H9 (cell line): Measurements from ENCODE around the gene CCDC110. TPM values are rescaled to one million over a fixed set of nuclear protein-coding genes. Genes with fewer than 3 reads are reported as not detected.

ENCODE experiments used
- DNase-seq: peaks from one replicate; pipeline ENCODE4 v3.0.0-alpha.2; 2017
- H2AFZ ChIP-seq: one replicate; pipeline ENCODE4 v1.6.1; 2013; ENCODE audit warnings: mild to moderate bottlenecking, low read length, control low read depth, moderate library complexity
- H2AK5ac ChIP-seq: 2 replicates; pipeline ENCODE4 v1.6.1; 2013; ENCODE audit warnings: low read length, control low read depth, mixed read lengths; ENCODE audit not compliant: insufficient read length
- H2BK120ac ChIP-seq: one replicate; pipeline ENCODE4 v1.6.1; 2013; ENCODE audit warnings: low read depth, mild to moderate bottlenecking, low read length, control low read depth, inconsistent platforms; ENCODE audit not compliant: poor library complexity, severe bottlenecking
- H2BK12ac ChIP-seq: 2 replicates; pipeline ENCODE4 v1.6.1; 2013; ENCODE audit warnings: low read length, control low read depth, mixed read lengths, low read depth; ENCODE audit not compliant: insufficient read length
- H2BK15ac ChIP-seq: 2 replicates; pipeline ENCODE4 v1.6.1; 2013; ENCODE audit warnings: low read depth, low read length, control low read depth
- H2BK20ac ChIP-seq: one replicate; pipeline ENCODE4 v1.6.1; 2013; ENCODE audit warnings: low read depth, mild to moderate bottlenecking, low read length, control low read depth, inconsistent platforms; ENCODE audit not compliant: poor library complexity, severe bottlenecking
- H2BK5ac ChIP-seq: 2 replicates; pipeline ENCODE4 v1.6.1; 2013; ENCODE audit warnings: low read length, control low read depth, mixed read lengths; ENCODE audit not compliant: insufficient read length
- H3K14ac ChIP-seq: 2 replicates; pipeline ENCODE4 v1.6.1; 2013; ENCODE audit warnings: low read length, control low read depth; ENCODE audit not compliant: insufficient read depth
- H3K18ac ChIP-seq: 2 replicates; pipeline ENCODE4 v1.6.1; 2013; ENCODE audit warnings: low read depth, mild to moderate bottlenecking, mixed read lengths, low read length, control low read depth; ENCODE audit not compliant: insufficient read length
- H3K23ac ChIP-seq: 2 replicates; pipeline ENCODE4 v1.6.1; 2013; ENCODE audit warnings: low read length, control low read depth, mixed read lengths, low read depth; ENCODE audit not compliant: insufficient read length
- H3K23me2 ChIP-seq: 2 replicates; pipeline ENCODE4 v1.6.1; 2013; ENCODE audit warnings: low read depth, mild to moderate bottlenecking, mixed read lengths, low read length, control low read depth; ENCODE audit not compliant: insufficient read length, poor library complexity, severe bottlenecking
- H3K27ac ChIP-seq: 2 replicates; pipeline ENCODE4 v1.5.1; 2013; ENCODE audit warnings: low read length, control low read depth, mixed read lengths, low read depth; ENCODE audit not compliant: insufficient read length
- H3K27me3 ChIP-seq: 2 replicates; pipeline ENCODE4 v1.6.1; 2013; ENCODE audit warnings: low read length, control low read depth, inconsistent platforms; ENCODE audit not compliant: insufficient read depth
- H3K4ac ChIP-seq: 2 replicates; pipeline ENCODE4 v1.6.1; 2013; ENCODE audit warnings: low read depth, mild to moderate bottlenecking, control low read depth, inconsistent platforms, low read length, moderate library complexity
- H3K4me1 ChIP-seq: 2 replicates; pipeline ENCODE4 v1.6.1; 2013; ENCODE audit warnings: low read length, control low read depth, inconsistent platforms; ENCODE audit not compliant: insufficient read depth
- H3K4me2 ChIP-seq: 2 replicates; pipeline ENCODE4 v1.6.1; 2013; ENCODE audit warnings: low read length, control low read depth, mixed read lengths; ENCODE audit not compliant: insufficient read length, insufficient read depth
- H3K56ac ChIP-seq: 2 replicates; pipeline ENCODE4 v1.6.1; 2013; ENCODE audit warnings: low read depth, mild to moderate bottlenecking, mixed read lengths, low read length, control low read depth; ENCODE audit not compliant: insufficient read length
- H3K79me1 ChIP-seq: 2 replicates; pipeline ENCODE4 v1.6.1; 2013; ENCODE audit warnings: low read depth, mild to moderate bottlenecking, moderate library complexity, low read length, control low read depth, inconsistent platforms; ENCODE audit not compliant: insufficient read depth, poor library complexity, severe bottlenecking
- H3K79me2 ChIP-seq: 2 replicates; pipeline ENCODE4 v1.6.1; 2013; ENCODE audit warnings: low read length, control low read depth, inconsistent platforms; ENCODE audit not compliant: insufficient read depth
- H3K9ac ChIP-seq: 2 replicates; pipeline ENCODE4 v1.6.1; 2013; ENCODE audit warnings: low read length, control low read depth, mixed read lengths; ENCODE audit not compliant: insufficient read length; ENCODE audit errors: extremely low read depth
- H3K9me3 ChIP-seq: one replicate; pipeline ENCODE4 v1.6.1; 2013; ENCODE audit warnings: low read depth, low read length, inconsistent platforms; ENCODE audit not compliant: control insufficient read depth
- H3T11ph ChIP-seq: one replicate; pipeline ENCODE4 v1.6.1; 2013; ENCODE audit warnings: mild to moderate bottlenecking, low read length, control low read depth, inconsistent platforms
- H4K20me1 ChIP-seq: one replicate; pipeline ENCODE4 v1.6.1; 2013; ENCODE audit not compliant: control insufficient read depth, insufficient read length, insufficient read depth
- H4K5ac ChIP-seq: 2 replicates; pipeline ENCODE4 v1.6.1; 2013; ENCODE audit warnings: low read depth, mild to moderate bottlenecking, mixed read lengths, low read length, control low read depth; ENCODE audit not compliant: insufficient read length
- H4K8ac ChIP-seq: replicated peaks from 2 replicates; pipeline ENCODE4 v1.6.1; 2013; ENCODE audit warnings: low read length, control low read depth, mixed read lengths, low read depth; ENCODE audit not compliant: insufficient read length
- H4K91ac ChIP-seq: 2 replicates; pipeline ENCODE4 v1.6.1; 2013; ENCODE audit warnings: low read depth, mild to moderate bottlenecking, moderate library complexity, mixed read lengths, low read length, control low read depth; ENCODE audit not compliant: insufficient read length
- H3K27ac Mint-ChIP-seq, 3 experiments: 2 replicates in 2 of 3; 3 replicates in 1 of 3; pipeline ENCODE4 v1.8.0; 2020 to 2021; ENCODE audit warnings: mixed read lengths in 3 of 3, mild to moderate bottlenecking in 1 of 3, moderate library complexity in 1 of 3
- H3K27me3 Mint-ChIP-seq: 2 replicates; pipeline ENCODE4 v1.8.0; 2021; ENCODE audit warnings: low read depth, mild to moderate bottlenecking, moderate library complexity, mixed read lengths
- H3K36me3 Mint-ChIP-seq, 3 experiments: 2 replicates in 2 of 3; 3 replicates in 1 of 3; pipeline ENCODE4 v1.8.0; 2020 to 2021; ENCODE audit warnings: low read depth in 3 of 3, mixed read lengths in 3 of 3; ENCODE audit not compliant: insufficient read depth in 1 of 3
- H3K4me1 Mint-ChIP-seq, 2 experiments: 2 replicates each; pipeline ENCODE4 v1.8.0; 2020; ENCODE audit warnings: mixed read lengths in 2 of 2
- H3K4me3 Mint-ChIP-seq, 2 experiments: 2 replicates in 1 of 2; 3 replicates in 1 of 2; pipeline ENCODE4 v1.8.0; 2020 to 2021; ENCODE audit warnings: mild to moderate bottlenecking in 2 of 2, mixed read lengths in 2 of 2, moderate library complexity in 1 of 2
- H3K9me3 Mint-ChIP-seq, 2 experiments: 2 replicates in 1 of 2; 3 replicates in 1 of 2; pipeline ENCODE4 v1.8.0; 2020; ENCODE audit warnings: mild to moderate bottlenecking in 2 of 2, mixed read lengths in 2 of 2, moderate library complexity in 1 of 2
- WGBS: extraction: QIAGEN DNeasy Blood & Tissue Kit; methylation state at CpG from one replicate; pipeline ENCODE4 v1.1.7; 2013; ENCODE audit warnings: missing lambda C conversion rate, low lambda C conversion rate, mixed read lengths; ENCODE audit not compliant: insufficient read length; ENCODE audit errors: extremely low coverage; 5-methylcytosine and 5-hydroxymethylcytosine counted together
- total RNA-seq: library from RNA; stranded (reverse); gene quantifications from 2 replicates; pipeline ENCODE4 v1.2.1, GENCODE V29; 2021
- TF ChIP-seq, protein P1 (sequence below): fragments of 200-600 bp; sonication (generic); conservative IDR thresholded peaks from 3 replicates; pipeline ENCODE4 v1.8.0; 2021; ENCODE audit warnings: antibody characterized with exemption, mild to moderate bottlenecking

The CCDC110 gene
- total RNA-seq, 1 experiment from 2014 or later = 2.3 TPM

DNA sequence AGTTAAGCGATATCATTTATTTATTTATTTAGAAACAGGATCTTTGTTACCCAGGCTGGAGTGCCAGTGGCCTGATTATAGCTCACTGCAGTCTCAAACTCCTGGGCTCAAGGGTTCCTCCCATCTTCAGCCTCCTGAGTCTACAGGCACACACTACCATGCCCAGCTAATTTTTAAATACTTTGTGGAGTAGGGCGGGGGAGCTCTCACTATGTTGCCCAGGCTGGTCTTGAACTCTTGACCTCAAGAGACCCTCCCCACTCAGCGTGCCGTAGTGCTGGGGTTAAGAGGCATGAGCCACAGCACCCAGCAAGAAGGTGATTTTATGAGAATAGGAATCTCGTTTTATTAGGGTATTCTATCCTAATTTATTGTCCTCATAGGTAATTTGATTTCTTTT is 41.9 kb downstream of the CCDC110 start:
- Histone ChIP-seq H3K27me3 (no peaks in the 10 kb centered on the region), H2BK12ac (no peak overlapping the region), H4K5ac (no peak overlapping the region), H3K4me1 (no peaks in the 10 kb centered on the region; the same call in 1 of the 2 replicates), H2BK5ac (no peak overlapping the region), H3K27ac (no peak overlapping the region), H2AFZ (no peak overlapping the region), H3K79me1 (no peaks in the 10 kb centered on the region), H3K9me3 (no peaks in the 10 kb centered on the region), H3T11ph (no peak overlapping the region), H4K20me1 (no peaks in the 10 kb centered on the region), H3K18ac (no peak overlapping the region), H3K4me2 (no peak overlapping the region), H3K9ac (no peak overlapping the region), H3K23ac (no peak overlapping the region), H2BK15ac (no peak overlapping the region), H3K14ac (no peak overlapping the region), H3K56ac (no peak overlapping the region), H3K4ac (no peak overlapping the region), H3K79me2 (no peaks in the 10 kb centered on the region), H2BK120ac (no peak overlapping the region), H3K23me2 (peaks cover 5% of the 10 kb centered on the region), H2AK5ac (no peak overlapping the region), H2BK20ac (no peak overlapping the region), H4K91ac (no peak overlapping the region), H4K8ac (no peak overlapping the region)
- Mint-ChIP-seq H3K4me1 (peaks cover 5 to 6% of the 10 kb centered on the region in 2 experiments), H3K4me3 (no peak overlapping the region), H3K36me3 (no peaks in the 10 kb centered on the region), H3K27me3 (no peaks in the 10 kb centered on the region), H3K27ac (no peak overlapping the region), H3K9me3 (no peaks in the 10 kb centered on the region; a peak in 1 of 5 replicates)
- no peak for DNase-seq
- TF ChIP-seq, protein P1, sequence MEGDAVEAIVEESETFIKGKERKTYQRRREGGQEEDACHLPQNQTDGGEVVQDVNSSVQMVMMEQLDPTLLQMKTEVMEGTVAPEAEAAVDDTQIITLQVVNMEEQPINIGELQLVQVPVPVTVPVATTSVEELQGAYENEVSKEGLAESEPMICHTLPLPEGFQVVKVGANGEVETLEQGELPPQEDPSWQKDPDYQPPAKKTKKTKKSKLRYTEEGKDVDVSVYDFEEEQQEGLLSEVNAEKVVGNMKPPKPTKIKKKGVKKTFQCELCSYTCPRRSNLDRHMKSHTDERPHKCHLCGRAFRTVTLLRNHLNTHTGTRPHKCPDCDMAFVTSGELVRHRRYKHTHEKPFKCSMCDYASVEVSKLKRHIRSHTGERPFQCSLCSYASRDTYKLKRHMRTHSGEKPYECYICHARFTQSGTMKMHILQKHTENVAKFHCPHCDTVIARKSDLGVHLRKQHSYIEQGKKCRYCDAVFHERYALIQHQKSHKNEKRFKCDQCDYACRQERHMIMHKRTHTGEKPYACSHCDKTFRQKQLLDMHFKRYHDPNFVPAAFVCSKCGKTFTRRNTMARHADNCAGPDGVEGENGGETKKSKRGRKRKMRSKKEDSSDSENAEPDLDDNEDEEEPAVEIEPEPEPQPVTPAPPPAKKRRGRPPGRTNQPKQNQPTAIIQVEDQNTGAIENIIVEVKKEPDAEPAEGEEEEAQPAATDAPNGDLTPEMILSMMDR = no peak
- no CpG with 5 or more reads among the region's 5 CpGs for WGBS
